Adrenal gland (tissue), 5 donors: ENCODE results near the gene ANAPC15.

Source experiments
- CTCF ChIP-seq, 6 experiments: fragments of 450-650 bp in 4 of 6; fragments of 200-600 bp in 2 of 6; sonication (generic) in 1 of 6; IDR thresholded peaks; 1 replicate in 5 of 6; 2 replicates in 1 of 6; pipeline versions ENCODE4 v1.5.1 to v1.8.0; 2016 to 2021; ENCODE audit warnings: antibody characterized with exemption in 6 of 6, mild to moderate bottlenecking in 2 of 6, moderate library complexity in 1 of 6
- POLR2A ChIP-seq, 2 donors: fragments of 450-650 bp; IDR thresholded peaks; one replicate each; pipeline ENCODE4 v1.6.1; 2017; ENCODE audit warnings: antibody characterized with exemption in 2 of 2, mild to moderate bottlenecking in 2 of 2, moderate library complexity in 1 of 2
- donor health status: DM: no; HTN: no; CAD: no.

- TF ChIP-seq CTCF (IDR thresholded peaks at IDR 0.05) = no peak
- no peak for TF ChIP-seq POLR2A (IDR thresholded peaks at IDR 0.05)
Observed at GRCh38 chr11:72069200-72069599, 43.3 kb downstream of the ANAPC15 start.
